ENCODE measurements around the gene HDAC4. TPM values are rescaled to one million over a fixed set of nuclear protein-coding genes. Genes with fewer than 3 reads are reported as not detected.

HDAC4 gene
- total RNA-seq, 1 experiment from 2014 or later: 44.4 TPM

GRCh38 chr2:239394978-239395377 is 5.8 kb downstream of the HDAC4 start (continued):
- TF ChIP-seq, protein P1, sequence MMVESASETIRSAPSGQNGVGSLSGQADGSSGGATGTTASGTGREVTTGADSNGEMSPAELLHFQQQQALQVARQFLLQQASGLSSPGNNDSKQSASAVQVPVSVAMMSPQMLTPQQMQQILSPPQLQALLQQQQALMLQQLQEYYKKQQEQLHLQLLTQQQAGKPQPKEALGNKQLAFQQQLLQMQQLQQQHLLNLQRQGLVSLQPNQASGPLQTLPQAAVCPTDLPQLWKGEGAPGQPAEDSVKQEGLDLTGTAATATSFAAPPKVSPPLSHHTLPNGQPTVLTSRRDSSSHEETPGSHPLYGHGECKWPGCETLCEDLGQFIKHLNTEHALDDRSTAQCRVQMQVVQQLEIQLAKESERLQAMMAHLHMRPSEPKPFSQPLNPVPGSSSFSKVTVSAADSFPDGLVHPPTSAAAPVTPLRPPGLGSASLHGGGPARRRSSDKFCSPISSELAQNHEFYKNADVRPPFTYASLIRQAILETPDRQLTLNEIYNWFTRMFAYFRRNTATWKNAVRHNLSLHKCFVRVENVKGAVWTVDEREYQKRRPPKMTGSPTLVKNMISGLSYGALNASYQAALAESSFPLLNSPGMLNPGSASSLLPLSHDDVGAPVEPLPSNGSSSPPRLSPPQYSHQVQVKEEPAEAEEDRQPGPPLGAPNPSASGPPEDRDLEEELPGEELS (CRISPR knock-in tag; IDR thresholded peaks at IDR 0.05): no peak
- TF ChIP-seq ATF1 (CRISPR knock-in tag; IDR thresholded peaks at IDR 0.05) (no peak), FOXK1 (CRISPR knock-in tag; IDR thresholded peaks at IDR 0.05) (no peak), KAT7 (CRISPR knock-in tag; IDR thresholded peaks at IDR 0.05; ENCODE audit: borderline replicate concordance) (no peak), SP1 (CRISPR knock-in tag; conservative IDR thresholded peaks at IDR 0.05) (no peak), ESRRA (CRISPR knock-in tag; IDR thresholded peaks at IDR 0.05; ENCODE audit: borderline replicate concordance) (no peak), ETV6 (CRISPR knock-in tag; IDR thresholded peaks at IDR 0.05) (no peak), EMX1 (CRISPR knock-in tag; IDR thresholded peaks at IDR 0.05) (no peak), SMAD3 (CRISPR knock-in tag; IDR thresholded peaks at IDR 0.05; ENCODE audit: borderline replicate concordance) (no peak)
- TF ChIP-seq, protein P2, sequence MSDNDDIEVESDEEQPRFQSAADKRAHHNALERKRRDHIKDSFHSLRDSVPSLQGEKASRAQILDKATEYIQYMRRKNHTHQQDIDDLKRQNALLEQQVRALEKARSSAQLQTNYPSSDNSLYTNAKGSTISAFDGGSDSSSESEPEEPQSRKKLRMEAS (CRISPR knock-in tag; IDR thresholded peaks at IDR 0.05): no peak
- TF ChIP-seq, protein P3, sequence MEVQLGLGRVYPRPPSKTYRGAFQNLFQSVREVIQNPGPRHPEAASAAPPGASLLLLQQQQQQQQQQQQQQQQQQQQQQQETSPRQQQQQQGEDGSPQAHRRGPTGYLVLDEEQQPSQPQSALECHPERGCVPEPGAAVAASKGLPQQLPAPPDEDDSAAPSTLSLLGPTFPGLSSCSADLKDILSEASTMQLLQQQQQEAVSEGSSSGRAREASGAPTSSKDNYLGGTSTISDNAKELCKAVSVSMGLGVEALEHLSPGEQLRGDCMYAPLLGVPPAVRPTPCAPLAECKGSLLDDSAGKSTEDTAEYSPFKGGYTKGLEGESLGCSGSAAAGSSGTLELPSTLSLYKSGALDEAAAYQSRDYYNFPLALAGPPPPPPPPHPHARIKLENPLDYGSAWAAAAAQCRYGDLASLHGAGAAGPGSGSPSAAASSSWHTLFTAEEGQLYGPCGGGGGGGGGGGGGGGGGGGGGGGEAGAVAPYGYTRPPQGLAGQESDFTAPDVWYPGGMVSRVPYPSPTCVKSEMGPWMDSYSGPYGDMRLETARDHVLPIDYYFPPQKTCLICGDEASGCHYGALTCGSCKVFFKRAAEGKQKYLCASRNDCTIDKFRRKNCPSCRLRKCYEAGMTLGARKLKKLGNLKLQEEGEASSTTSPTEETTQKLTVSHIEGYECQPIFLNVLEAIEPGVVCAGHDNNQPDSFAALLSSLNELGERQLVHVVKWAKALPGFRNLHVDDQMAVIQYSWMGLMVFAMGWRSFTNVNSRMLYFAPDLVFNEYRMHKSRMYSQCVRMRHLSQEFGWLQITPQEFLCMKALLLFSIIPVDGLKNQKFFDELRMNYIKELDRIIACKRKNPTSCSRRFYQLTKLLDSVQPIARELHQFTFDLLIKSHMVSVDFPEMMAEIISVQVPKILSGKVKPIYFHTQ (CRISPR knock-in tag; IDR thresholded peaks at IDR 0.05): no peak
- TF ChIP-seq, protein P4, sequence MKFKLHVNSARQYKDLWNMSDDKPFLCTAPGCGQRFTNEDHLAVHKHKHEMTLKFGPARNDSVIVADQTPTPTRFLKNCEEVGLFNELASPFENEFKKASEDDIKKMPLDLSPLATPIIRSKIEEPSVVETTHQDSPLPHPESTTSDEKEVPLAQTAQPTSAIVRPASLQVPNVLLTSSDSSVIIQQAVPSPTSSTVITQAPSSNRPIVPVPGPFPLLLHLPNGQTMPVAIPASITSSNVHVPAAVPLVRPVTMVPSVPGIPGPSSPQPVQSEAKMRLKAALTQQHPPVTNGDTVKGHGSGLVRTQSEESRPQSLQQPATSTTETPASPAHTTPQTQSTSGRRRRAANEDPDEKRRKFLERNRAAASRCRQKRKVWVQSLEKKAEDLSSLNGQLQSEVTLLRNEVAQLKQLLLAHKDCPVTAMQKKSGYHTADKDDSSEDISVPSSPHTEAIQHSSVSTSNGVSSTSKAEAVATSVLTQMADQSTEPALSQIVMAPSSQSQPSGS (CRISPR knock-in tag; IDR thresholded peaks at IDR 0.05; ENCODE audit: borderline replicate concordance, low read depth): no peak
- TF ChIP-seq, protein P5, sequence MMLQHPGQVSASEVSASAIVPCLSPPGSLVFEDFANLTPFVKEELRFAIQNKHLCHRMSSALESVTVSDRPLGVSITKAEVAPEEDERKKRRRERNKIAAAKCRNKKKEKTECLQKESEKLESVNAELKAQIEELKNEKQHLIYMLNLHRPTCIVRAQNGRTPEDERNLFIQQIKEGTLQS (CRISPR knock-in tag; conservative IDR thresholded peaks at IDR 0.05): no peak

- ATAC-seq (no peak), DNase-seq (ENCODE audit: low spot score) (no peak)
- TF ChIP-seq E2F5 (CRISPR knock-in tag; IDR thresholded peaks at IDR 0.05) (no peak), USF2 (CRISPR knock-in tag; IDR thresholded peaks at IDR 0.05) (no peak), SMAD3 (CRISPR knock-in tag; IDR thresholded peaks at IDR 0.05; ENCODE audit: borderline replicate concordance) (no peak), SOX15 (CRISPR knock-in tag; IDR thresholded peaks at IDR 0.05) (no peak), SMAD4 (CRISPR knock-in tag; IDR thresholded peaks at IDR 0.05) (no peak)
- no peaks in the 10 kb centered on the region for H3K9me3 Mint-ChIP-seq
- POLR2A ChIA-PET: no interaction called here
- H3K27ac Mint-ChIP-seq: no peak overlapping the region
- H3K36me3 Mint-ChIP-seq: peaks cover 4% of the 10 kb centered on the region
- H3K4me3 Mint-ChIP-seq: no peak overlapping the region
- CTCF ChIA-PET: no interaction called here
- H3K4me1 Mint-ChIP-seq: peaks cover 41% of the 10 kb centered on the region
- H3K27me3 Mint-ChIP-seq (ENCODE audit: low read depth): no peaks in the 10 kb centered on the region
Observed at GRCh38 chr2:239394346-239394945, 6.4 kb downstream of the HDAC4 start.

Measured in WTC11 (cell line).